ENCODE measurements around the gene ZBTB49.

The ZBTB49 gene

GRCh38 chr4:4281787-4282186, 8.3 kb upstream of the ZBTB49 start:
- no peak for DNase-seq (ENCODE audit: low read depth)

DNA sequence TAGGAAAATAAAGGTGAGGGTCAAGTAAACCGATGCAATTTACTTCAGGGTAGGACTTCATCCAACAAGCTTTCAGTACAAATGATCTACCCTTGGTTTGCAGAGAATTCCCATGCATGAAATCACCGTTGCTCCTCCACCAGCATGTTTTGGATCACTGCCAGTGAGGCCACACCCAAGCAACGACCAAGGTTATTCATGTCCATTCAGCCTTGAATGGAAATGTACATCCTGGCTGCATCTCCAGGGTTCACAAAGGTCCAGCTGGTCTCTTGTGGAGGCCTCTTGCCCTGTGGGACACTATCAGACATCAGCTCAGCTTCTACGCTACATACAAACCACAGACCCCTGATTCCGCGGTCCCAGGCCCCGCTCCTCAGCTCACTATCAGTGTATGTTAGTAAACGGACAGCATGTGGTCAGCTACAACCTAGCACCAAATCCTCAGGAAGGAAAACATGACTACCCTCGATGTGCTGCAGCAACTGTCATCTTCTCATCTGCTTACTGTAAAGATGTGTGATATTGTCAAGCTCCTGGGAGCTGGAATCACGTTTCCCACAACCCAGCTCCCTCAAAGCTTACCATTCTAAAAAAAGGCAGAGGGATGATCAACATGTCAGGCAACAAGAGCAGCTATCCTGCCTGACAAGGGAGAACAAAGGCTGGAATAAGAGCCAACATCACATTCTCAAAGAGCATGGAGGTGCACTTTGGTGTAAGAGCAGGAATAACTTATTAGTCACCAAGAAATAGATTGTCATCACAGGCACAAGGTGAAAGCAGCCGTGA, 5.0 kb upstream of the ZBTB49 start:
- DNase-seq (ENCODE audit: low read depth) = no peak

GRCh38 chr4:4288098-4288497, 2.0 kb upstream of the ZBTB49 start:
- DNase-seq (ENCODE audit: low read depth) = no peak

DNA sequence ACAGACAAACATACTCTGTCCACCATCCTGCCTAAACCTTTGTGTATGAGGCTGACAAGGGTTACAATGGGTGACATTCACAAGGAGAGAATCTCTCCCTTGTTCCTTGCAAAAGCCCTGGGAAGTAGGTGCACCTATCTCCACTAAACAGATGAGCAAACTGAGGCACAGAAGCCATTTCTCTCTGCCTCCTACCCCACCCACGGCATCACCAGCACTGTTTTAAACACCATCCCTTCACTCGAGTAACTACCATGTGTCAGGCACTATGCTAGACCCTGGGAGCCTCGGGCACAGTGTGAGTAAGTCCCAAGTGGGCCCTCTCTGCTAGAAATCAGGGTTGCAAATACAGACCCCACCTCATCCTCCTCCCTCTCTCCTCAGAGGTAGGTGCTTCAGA, 996 bp upstream of the ZBTB49 start:
- DNase-seq (ENCODE audit: low read depth) = no peak

- DNase-seq (ENCODE audit: low read depth) = no peak
Measured at GRCh38 chr4:4289597-4289940, 482 bp upstream of the ZBTB49 start.

GRCh38 chr4:4293279-4293678, 3.2 kb downstream of the ZBTB49 start:
- DNase-seq (ENCODE audit: low read depth) = no peak

DNA sequence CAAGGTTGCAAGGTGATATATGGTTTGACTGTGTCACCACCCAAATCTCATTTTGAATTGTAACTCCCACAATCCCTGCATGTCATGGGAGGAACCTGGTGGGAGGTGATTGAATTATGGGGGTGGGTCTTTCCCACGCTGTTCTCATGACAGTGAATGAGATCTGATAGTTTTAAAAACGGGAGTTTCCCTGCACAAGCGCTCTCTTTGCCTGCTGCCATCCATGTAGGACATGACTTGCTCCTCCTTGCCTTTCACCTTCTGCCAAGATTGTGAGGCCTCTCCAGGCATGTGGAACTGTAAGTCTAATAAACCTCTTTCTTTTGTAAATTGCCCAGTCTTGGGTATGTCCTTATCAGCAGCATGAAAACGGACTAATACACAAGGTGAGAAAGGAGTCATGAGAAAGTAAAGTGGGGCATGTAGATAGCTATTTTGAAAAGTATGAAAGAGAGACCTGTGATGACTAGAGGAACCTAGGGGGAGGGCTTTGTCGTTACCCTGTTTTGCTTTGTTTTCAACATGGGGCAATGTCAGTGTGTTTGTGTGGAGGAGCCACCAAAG, 6.3 kb downstream of the ZBTB49 start:
- DNase-seq (ENCODE audit: low read depth) = no peak

GRCh38 chr4:4299006-4299405, 9.0 kb downstream of the ZBTB49 start:
- DNase-seq (ENCODE audit: low read depth) = no peak

DNA sequence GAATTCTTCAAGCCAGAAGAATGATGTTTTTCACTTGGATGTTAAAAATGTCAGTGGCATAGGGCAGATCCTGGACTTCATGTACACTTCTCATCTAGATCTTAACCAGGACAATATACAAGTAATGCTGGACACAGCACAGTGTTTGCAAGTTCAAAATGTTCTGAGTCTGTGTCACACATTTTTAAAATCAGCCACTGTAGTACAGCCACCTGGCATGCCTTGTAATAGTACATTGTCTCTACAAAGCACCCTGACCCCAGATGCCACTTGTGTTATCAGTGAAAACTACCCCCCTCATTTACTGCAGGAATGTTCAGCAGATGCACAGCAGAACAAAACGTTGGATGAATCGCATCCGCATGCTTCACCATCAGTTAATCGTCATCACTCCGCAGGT, 11.9 kb downstream of the ZBTB49 start:
- DNase-seq (ENCODE audit: low read depth) = no peak

DNA sequence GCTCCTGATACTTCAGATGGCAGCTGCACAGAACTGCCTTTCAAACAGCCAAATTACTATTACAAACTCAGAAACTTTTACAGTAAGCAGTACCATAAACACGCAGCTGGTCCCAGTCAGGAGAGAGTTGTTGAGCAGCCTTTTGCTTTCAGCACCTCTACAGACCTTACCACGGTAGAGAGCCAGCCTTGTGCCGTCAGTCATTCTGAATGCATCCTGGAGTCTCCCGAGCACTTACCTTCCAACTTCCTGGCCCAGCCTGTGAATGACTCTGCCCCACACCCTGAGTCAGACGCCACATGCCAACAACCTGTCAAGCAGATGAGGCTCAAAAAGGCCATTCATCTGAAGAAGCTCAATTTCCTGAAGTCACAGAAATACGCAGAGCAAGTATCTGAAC, 12.4 kb downstream of the ZBTB49 start:
- no peak for DNase-seq (ENCODE audit: low read depth)

GRCh38 chr4:4306920-4307319, 16.9 kb downstream of the ZBTB49 start:
- no peak for DNase-seq (ENCODE audit: low read depth)

- no peak for DNase-seq (ENCODE audit: low read depth)
Measured at GRCh38 chr4:4308800-4309441, 18.9 kb downstream of the ZBTB49 start.

DNA sequence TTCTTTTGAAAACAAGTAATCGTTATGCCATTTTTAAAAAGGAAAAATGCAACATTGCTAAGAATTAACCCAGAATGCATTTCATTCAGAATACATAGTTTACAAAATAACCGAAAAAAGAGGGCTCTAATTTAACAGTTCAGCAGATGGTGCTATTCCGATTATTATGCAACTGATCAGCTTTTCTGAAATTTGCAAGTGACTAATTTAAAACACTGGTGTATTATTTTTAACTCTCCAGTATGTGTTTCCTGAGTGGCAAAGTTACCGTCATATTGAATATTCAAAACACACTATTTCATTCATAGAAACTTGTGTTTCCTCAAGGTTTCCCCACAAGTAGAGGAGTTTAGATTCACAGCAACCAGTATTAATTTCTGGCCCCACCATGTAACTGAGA, 21.1 kb downstream of the ZBTB49 start:
- DNase-seq (ENCODE audit: low read depth) = no peak

DNA sequence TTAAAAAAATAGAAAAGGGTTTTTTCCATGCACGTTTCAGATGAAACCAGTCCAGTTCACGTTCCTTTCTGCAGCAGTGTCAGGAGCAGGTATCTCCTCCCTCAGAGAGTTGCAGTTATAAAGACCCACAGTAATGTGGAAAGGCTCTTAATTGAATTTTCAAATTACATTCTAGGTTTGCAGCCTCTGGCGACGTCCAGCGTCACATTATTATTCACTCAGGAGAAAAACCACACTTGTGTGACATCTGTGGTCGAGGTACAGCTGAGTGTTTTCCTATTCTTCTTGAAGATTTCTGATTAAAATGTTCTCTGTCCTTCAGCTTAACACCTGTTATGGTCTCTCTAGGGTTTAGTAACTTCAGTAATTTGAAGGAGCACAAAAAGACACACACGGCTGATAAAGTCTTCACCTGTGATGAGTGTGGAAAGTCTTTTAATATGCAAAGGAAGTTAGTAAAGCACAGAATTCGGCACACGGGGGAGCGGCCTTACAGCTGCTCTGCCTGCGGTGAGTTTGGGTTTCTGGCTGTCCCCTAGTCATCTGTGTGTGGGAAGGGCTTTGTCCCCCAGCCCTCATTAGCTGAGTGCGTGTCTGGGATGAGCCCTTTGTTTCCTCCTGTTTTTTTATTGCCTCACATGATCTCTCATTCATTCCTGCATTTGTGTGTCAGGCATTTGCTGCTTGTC, 25.6 kb downstream of the ZBTB49 start:
- no peak for DNase-seq (ENCODE audit: low read depth)

GRCh38 chr4:4316150-4316495, 26.1 kb downstream of the ZBTB49 start:
- DNase-seq (ENCODE audit: low read depth) = no peak

DNA sequence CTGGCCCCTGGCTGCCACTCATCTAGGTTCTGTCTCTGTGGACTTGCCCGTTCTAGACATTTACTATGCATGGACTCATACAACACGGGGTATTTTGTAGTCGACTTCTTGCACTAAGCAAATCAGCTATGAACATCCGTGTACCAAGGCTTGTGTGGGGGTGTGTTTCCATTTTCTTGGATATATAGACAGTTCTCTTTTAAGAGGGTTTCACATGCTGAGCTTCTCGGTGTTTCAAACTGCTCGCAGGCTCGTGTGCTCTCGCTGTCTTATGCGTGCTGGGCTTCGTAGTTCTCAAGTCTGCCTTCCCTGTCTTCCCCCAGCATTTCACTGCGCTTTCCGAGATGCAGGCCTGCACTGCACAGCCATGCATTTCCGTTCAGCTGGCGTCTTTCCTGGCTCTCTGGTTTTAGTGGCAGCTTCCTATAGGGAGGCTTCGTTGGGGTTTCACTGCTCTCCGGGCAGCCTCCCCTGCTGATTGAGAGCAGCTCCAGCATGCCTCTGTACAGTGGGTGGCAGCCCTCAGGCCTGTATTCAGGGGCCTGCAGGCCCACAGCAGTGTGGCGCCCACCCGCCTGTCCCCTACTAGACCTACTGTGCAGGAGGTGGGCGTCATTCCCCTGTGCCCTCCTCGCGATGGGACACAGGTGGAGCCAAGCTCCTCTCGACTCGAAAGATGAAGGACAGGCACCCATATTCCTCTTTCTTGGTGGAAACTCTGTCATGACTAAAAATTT, 27.6 kb downstream of the ZBTB49 start:
- no peak for DNase-seq (ENCODE audit: low read depth)

GRCh38 chr4:4320528-4320927, 30.5 kb downstream of the ZBTB49 start:
- no peak for DNase-seq (ENCODE audit: low read depth)

DNA sequence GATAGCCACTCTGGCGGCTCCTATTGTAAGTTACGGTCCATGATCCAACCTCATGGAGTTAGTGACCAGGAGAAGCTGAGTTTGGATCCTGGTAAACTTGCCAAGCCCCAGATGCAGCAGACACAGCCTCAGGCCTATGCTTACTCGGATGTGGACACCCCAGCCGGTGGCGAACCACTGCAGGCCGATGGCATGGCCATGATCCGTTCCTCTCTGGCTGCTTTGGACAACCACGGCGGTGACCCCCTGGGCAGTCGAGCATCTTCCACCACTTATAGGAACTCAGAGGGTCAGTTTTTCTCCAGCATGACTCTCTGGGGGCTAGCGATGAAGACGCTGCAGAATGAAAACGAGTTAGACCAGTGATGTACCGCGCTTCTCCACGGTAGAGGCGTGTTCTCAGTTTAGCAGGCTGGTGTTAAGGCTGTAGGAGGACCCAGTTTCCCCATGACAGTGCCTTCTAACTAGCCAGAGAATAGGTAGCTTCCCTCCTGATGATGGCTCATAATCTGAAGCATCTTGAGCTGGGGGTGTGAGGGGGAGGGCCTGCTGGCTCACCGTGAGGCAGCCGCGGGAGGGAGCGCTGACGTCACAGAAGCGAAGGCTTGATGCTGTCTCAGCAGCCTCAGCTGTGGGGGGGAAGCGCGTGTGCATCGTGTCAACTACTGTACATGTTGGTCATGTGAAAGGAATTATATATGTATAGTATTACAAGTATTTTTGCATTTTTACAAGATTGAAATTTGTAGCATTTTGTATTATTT, 31.1 kb downstream of the ZBTB49 start:
- DNase-seq (ENCODE audit: low read depth) = no peak

DNA sequence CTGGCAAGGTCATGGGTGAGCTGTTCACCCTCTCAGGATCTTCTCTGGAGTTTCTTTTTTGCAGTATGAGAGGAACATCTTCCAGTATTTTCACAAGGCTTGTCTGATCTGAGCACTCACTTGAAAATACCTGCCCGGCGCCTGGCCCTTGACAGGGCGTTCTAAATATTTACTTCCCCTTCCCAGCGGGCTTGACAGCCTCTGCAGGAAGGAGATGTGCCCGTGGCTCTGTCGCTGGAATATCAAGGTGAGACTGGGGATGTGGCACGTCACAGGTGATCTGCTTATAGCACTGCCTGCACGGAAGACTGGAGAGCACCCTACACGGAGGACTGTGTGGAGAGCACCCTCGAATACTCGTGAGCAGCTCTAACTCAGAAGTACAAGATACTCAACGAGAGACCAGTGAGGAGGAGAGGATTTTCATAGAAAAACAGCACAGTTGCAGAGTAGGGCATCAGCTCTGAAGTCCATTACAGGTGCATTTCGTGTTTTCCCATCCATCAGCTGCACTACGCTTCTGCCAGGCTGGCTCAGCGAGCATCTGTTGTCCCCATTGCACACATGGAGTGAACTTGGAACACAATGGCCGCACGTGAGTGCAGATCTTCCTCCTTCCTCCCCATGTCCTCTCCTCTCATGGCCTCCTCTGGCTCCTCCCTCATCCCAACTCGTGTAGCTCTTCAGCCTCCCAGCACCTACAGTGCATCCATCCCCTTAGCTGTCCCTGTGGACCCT, 32.1 kb downstream of the ZBTB49 start:
- DNase-seq (ENCODE audit: low read depth) = no peak

DNA sequence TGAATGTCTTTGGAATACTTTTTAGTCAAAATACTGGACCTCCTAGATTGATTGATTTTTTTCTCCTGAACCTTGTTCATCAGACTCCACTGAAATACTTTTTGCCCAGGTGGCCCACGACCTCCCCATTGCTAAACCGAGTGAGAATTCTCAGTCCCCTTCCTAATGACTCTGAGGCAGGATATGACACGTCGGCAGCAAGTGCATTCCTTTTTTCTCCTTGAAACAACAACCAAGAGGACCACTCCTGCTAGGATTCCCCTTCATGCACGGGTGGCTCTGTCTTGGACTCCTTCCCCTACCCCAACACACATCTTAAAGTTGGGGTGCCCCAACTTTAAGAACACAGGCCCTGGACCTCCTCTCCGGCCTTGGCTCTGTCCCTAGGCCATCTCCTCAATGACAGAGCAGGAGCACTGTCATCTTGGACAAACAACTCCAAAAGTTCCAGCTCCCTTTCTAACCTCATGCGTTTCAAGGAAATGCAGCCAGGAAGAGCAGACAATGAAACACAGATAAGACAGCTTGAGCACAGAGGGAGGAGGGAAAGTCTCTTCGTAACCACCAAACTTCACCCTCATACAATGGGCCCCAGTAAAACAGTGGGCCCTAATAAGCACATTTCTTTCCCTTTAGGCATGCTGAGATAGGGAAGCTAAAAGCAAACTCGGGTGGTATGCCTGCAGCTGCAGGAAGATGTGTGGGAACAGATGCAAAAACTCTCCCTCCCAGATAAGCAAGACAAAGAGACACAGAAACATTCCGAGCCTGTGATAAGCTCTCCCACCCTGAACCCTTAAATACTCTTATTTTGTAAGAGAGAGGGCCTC, 33.9 kb downstream of the ZBTB49 start:
- DNase-seq (ENCODE audit: low read depth) = no peak

All from stimulated activated CD8-positive, alpha-beta memory T cell treated with anti-CD3 and anti-CD28 coated beads, Interleukin-12 subunit alpha, Interleukin-12 subunit beta, amount 100 ng/mL, for 1 hour (primary cell).